ENCODE data around the gene VANGL1. TPM values are rescaled to one million over a fixed set of nuclear protein-coding genes. Genes with fewer than 3 reads are reported as not detected.
"Not testable (repeated sequence)": the region's sequence is repeated elsewhere in the genome, so short reads cannot be mapped to it uniquely, and the experiment has no call there.

VANGL1 gene
- total RNA-seq, 1 donor from 2014 or later, result 13.8 TPM

GRCh38 chr1:115624859-115625258, 16.9 kb upstream of the VANGL1 start:
- no peaks in the 10 kb centered on the region for H3K4me1 ChIP-seq (ENCODE audit: insufficient read depth, low read length)
- no peaks in the 10 kb centered on the region for H4K20me1 ChIP-seq (ENCODE audit: insufficient read depth, low read length)
- H3K9ac ChIP-seq (ENCODE audit: low read length), result no peak overlapping the region
- Mint-ChIP-seq H3K9me3 (ENCODE audit: unreplicated experiment) (peaks cover 21% of the 10 kb centered on the region), H3K4me3 (ENCODE audit: unreplicated experiment) (no peak overlapping the region), H3K36me3 (ENCODE audit: low read depth, unreplicated experiment) (no peaks in the 10 kb centered on the region), H3K27ac (ENCODE audit: unreplicated experiment) (no peak overlapping the region), H3K27me3 (ENCODE audit: low read depth, unreplicated experiment) (peaks cover 3% of the 10 kb centered on the region), H3K4me1 (ENCODE audit: low read depth, unreplicated experiment) (no peaks in the 10 kb centered on the region)
- no peak overlapping the region for H3K27ac ChIP-seq (ENCODE audit: low read depth, low read length)
- peaks cover 3% of the 10 kb centered on the region for H3K27me3 ChIP-seq (ENCODE audit: insufficient read depth, low read length)
- no peak for FAIRE-seq
- no peak overlapping the region for H2AFZ ChIP-seq (ENCODE audit: low read depth, low read length)
- H3K4me3 ChIP-seq (ENCODE audit: insufficient read depth, low read depth, low read length), result no peak overlapping the region
- no peak overlapping the region for H3K4me2 ChIP-seq (ENCODE audit: low read length)
- H3K79me2 ChIP-seq (ENCODE audit: insufficient read depth, low read length), result no peaks in the 10 kb centered on the region
- no peaks in the 10 kb centered on the region for H3K36me3 ChIP-seq (ENCODE audit: insufficient read depth, low read length)
- H3K9me3 ChIP-seq (ENCODE audit: insufficient read depth, low read depth, low read length), result no peaks in the 10 kb centered on the region
- TF ChIP-seq EZH2 (IDR thresholded peaks at IDR 0.05; ENCODE audit: insufficient read depth, low read length), result no peak
- TF ChIP-seq, protein P1, sequence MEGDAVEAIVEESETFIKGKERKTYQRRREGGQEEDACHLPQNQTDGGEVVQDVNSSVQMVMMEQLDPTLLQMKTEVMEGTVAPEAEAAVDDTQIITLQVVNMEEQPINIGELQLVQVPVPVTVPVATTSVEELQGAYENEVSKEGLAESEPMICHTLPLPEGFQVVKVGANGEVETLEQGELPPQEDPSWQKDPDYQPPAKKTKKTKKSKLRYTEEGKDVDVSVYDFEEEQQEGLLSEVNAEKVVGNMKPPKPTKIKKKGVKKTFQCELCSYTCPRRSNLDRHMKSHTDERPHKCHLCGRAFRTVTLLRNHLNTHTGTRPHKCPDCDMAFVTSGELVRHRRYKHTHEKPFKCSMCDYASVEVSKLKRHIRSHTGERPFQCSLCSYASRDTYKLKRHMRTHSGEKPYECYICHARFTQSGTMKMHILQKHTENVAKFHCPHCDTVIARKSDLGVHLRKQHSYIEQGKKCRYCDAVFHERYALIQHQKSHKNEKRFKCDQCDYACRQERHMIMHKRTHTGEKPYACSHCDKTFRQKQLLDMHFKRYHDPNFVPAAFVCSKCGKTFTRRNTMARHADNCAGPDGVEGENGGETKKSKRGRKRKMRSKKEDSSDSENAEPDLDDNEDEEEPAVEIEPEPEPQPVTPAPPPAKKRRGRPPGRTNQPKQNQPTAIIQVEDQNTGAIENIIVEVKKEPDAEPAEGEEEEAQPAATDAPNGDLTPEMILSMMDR (IDR thresholded peaks at IDR 0.05; ENCODE audit: insufficient read depth, low read depth, low read length), result no peak
- DNase-seq (ENCODE audit: low read depth), result no peak

DNA sequence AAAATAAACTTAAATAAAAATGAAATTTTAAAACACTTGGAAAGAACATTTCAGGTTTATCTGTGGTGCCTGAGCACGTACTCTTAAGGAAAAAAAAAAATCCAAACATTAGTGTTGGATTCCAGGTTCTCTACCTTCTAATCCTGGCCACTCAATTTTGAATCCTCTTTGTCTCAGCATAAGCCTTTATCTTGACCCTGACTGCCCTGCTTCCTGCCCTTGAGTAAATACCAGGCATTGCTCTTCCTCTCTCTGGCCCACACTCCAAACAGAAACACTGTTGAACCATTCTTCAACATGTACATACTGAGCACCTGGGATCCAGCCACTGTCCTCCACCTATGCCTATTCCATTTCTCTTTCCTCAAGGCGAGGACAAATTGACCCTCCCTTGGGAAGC, 11.4 kb upstream of the VANGL1 start:
- Histone ChIP-seq H2AFZ (ENCODE audit: low read depth, low read length) (no peak overlapping the region), H3K27me3 (ENCODE audit: insufficient read depth, low read length) (peaks cover 7% of the 10 kb centered on the region), H3K27ac (ENCODE audit: low read depth, low read length) (no peak overlapping the region), H4K20me1 (ENCODE audit: insufficient read depth, low read length) (no peaks in the 10 kb centered on the region), H3K9me3 (ENCODE audit: insufficient read depth, low read depth, low read length) (no peaks in the 10 kb centered on the region), H3K36me3 (ENCODE audit: insufficient read depth, low read length) (no peaks in the 10 kb centered on the region), H3K4me1 (ENCODE audit: insufficient read depth, low read length) (no peaks in the 10 kb centered on the region), H3K4me2 (ENCODE audit: low read length) (no peak overlapping the region), H3K4me3 (ENCODE audit: insufficient read depth, low read depth, low read length) (no peak overlapping the region), H3K79me2 (ENCODE audit: insufficient read depth, low read length) (no peaks in the 10 kb centered on the region), H3K9ac (ENCODE audit: low read length) (no peak overlapping the region)
- Mint-ChIP-seq H3K4me3 (ENCODE audit: unreplicated experiment) (no peak overlapping the region), H3K36me3 (ENCODE audit: low read depth, unreplicated experiment) (no peaks in the 10 kb centered on the region), H3K9me3 (ENCODE audit: unreplicated experiment) (peaks cover 18% of the 10 kb centered on the region), H3K27ac (ENCODE audit: unreplicated experiment) (no peak overlapping the region), H3K4me1 (ENCODE audit: low read depth, unreplicated experiment) (peaks cover 13% of the 10 kb centered on the region), H3K27me3 (ENCODE audit: low read depth, unreplicated experiment) (peaks cover 3% of the 10 kb centered on the region)
- no peak for DNase-seq (ENCODE audit: low read depth)
- no peak for FAIRE-seq
- TF ChIP-seq EZH2 (IDR thresholded peaks at IDR 0.05; ENCODE audit: insufficient read depth, low read length), result no peak
- TF ChIP-seq, protein P1 (IDR thresholded peaks at IDR 0.05; ENCODE audit: insufficient read depth, low read depth, low read length), result no peak

- Mint-ChIP-seq H3K9me3 (ENCODE audit: unreplicated experiment) (peaks cover 37% of the 10 kb centered on the region), H3K36me3 (ENCODE audit: low read depth, unreplicated experiment) (peaks cover 4% of the 10 kb centered on the region), H3K4me3 (ENCODE audit: unreplicated experiment) (no peak overlapping the region), H3K27ac (ENCODE audit: unreplicated experiment) (no peak overlapping the region), H3K27me3 (ENCODE audit: low read depth, unreplicated experiment) (peaks cover 3% of the 10 kb centered on the region), H3K4me1 (ENCODE audit: low read depth, unreplicated experiment) (peaks cover 13% of the 10 kb centered on the region)
- Histone ChIP-seq H4K20me1 (ENCODE audit: insufficient read depth, low read length) (no peaks in the 10 kb centered on the region), H3K27me3 (ENCODE audit: insufficient read depth, low read length) (peaks cover 7% of the 10 kb centered on the region), H3K4me1 (ENCODE audit: insufficient read depth, low read length) (no peaks in the 10 kb centered on the region), H3K4me3 (ENCODE audit: insufficient read depth, low read depth, low read length) (no peak overlapping the region), H3K9me3 (ENCODE audit: insufficient read depth, low read depth, low read length) (no peaks in the 10 kb centered on the region), H3K79me2 (ENCODE audit: insufficient read depth, low read length) (no peaks in the 10 kb centered on the region), H3K27ac (ENCODE audit: low read depth, low read length) (no peak overlapping the region), H3K36me3 (ENCODE audit: insufficient read depth, low read length) (no peaks in the 10 kb centered on the region), H3K9ac (ENCODE audit: low read length) (no peak overlapping the region), H3K4me2 (ENCODE audit: low read length) (no peak overlapping the region), H2AFZ (ENCODE audit: low read depth, low read length) (no peak overlapping the region)
- TF ChIP-seq, protein P1 (IDR thresholded peaks at IDR 0.05; ENCODE audit: insufficient read depth, low read depth, low read length), result no peak
- no peak for TF ChIP-seq EZH2 (IDR thresholded peaks at IDR 0.05; ENCODE audit: insufficient read depth, low read length)
- FAIRE-seq, result no peak
- no peak for DNase-seq (ENCODE audit: low read depth)
Observed at GRCh38 chr1:115632251-115633026, 9.3 kb upstream of the VANGL1 start.

GRCh38 chr1:115633606-115634005, 8.2 kb upstream of the VANGL1 start:
- not testable (repeated sequence) for H3K4me1 ChIP-seq (ENCODE audit: insufficient read depth, low read length); H3K4me3 Mint-ChIP-seq (ENCODE audit: unreplicated experiment); H3K36me3 ChIP-seq (ENCODE audit: insufficient read depth, low read length); H3K36me3 Mint-ChIP-seq (ENCODE audit: low read depth, unreplicated experiment); H3K79me2 ChIP-seq (ENCODE audit: insufficient read depth, low read length); H3K4me3 ChIP-seq (ENCODE audit: insufficient read depth, low read depth, low read length); H3K27me3 Mint-ChIP-seq (ENCODE audit: low read depth, unreplicated experiment); FAIRE-seq; H3K27ac Mint-ChIP-seq (ENCODE audit: unreplicated experiment); H2AFZ ChIP-seq (ENCODE audit: low read depth, low read length); H3K9ac ChIP-seq (ENCODE audit: low read length); H3K27me3 ChIP-seq (ENCODE audit: insufficient read depth, low read length); H4K20me1 ChIP-seq (ENCODE audit: insufficient read depth, low read length); H3K9me3 ChIP-seq (ENCODE audit: insufficient read depth, low read depth, low read length); H3K4me2 ChIP-seq (ENCODE audit: low read length); DNase-seq (ENCODE audit: low read depth); H3K27ac ChIP-seq (ENCODE audit: low read depth, low read length)
- Mint-ChIP-seq H3K4me1 (ENCODE audit: low read depth, unreplicated experiment) (peaks cover 13% of the 10 kb centered on the region), H3K9me3 (ENCODE audit: unreplicated experiment) (peaks cover 32% of the 10 kb centered on the region)
